Activated CD4-positive, alpha-beta T cell treated with anti-CD3 and anti-CD28 coated beads, Interleukin-10, Interleukin-2, amounts not matched to agents 100 ng/mL and 50 ng/mL, durations not matched to agents 16 hours and 8 hours (primary cell): ENCODE results near the gene XKR7.

Source experiments
- DNase-seq: peaks from one replicate; pipeline ENCODE4 v3.0.0-alpha.2; 2020

The XKR7 gene

GRCh38 chr20:31945785-31946184, 22.2 kb upstream of the XKR7 start:
- DNase-seq = no peak

- no peak for DNase-seq
Measured at GRCh38 chr20:31948008-31948407, 19.9 kb upstream of the XKR7 start.

GRCh38 chr20:31949877-31950646, 17.9 kb upstream of the XKR7 start:
- no peak for DNase-seq

DNA sequence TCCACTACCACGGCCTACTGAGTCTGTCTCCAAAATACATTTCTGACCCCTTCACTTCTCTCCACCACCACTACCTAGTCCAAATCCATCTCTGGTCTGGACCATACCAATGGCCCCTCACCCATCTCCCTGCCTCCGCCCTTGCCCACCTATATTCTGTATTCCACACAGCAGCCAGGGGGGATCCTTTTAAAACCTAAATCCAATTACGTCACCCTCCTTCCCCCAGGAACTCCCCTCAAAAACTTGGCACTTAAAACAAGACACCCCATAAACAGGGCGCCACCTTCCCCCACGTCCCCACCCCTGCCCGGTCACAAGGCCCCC, 16.8 kb upstream of the XKR7 start:
- no peak for DNase-seq

DNA sequence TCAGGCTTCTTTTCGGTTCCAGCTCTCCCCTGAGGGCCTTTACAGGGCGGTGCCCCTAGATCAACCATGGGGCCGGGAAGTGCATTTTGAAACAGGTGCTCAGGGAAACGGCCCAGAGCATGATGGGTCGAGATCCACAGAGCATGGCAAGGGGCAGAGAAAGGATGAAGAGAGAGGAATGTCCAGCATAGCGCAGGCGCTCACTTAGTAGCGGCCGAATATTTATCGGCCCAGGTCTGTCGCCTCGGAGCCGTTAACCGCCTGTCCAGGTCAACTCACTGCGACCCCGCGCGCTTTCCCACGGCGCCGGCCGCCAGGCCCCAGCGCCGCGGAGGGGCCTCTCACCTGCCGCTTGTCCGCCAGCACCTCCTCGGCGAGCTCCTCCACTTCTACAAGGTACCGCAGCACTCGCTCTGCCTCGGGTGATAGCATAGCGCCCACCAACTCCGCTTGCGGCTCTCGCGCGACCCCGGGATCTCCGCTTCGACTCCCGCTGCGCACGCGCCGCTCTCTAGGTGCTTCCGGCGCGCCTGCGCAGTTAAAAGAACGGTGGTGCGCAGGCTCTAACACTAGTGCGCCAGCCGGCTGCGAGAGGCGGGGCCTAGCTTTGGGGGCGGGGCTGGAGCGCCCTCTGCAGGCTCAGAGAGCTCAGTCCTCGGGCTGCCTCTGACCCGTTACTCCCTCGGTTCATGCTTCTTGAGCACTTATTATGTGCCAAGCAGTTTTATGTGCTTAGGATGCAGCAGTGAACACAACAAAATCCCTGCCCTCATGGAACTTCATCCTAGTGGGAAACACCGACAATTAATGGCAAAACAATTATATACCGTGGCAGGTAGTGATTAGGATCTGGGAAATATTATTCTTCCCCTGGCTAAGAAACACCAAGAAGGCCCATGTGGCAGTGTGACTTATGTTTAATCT, 16.2 kb upstream of the XKR7 start, which contains the start of gene PDRG1:
PDRG1 (minus strand) TSS at position 517 of the 924 bp plus-strand sequence; CDS start at position 432, 85 bp downstream.
- DNase-seq = peak; percentile 97

DNA sequence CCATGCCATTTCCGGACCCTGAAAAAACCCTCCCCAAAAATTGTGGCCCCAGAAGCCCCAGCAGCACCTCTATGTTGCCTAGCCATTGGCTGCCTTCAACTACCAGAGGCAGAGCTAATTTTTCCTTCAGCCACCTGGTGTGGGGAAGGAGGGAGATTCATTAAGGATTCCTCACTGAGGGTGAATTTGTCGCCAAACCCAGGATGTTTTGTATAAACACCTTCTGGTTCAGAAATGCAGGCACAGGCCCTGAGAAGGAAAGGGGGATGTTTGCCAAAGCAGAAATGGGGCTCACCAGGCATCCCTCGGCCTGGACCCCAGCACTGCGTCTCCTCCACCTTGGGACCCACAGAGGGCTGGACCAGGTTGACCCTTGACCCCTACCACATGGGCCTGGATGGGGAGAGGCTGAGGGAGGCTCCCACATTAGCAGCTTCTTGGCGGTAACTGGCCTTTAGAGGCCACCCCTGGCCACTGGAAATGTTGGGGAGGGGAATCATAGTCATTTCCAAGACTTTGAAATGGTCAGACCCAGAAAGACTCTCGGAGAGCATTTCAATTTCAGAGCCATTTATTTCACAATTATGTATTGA, 14.3 kb upstream of the XKR7 start:
- DNase-seq = no peak

DNA sequence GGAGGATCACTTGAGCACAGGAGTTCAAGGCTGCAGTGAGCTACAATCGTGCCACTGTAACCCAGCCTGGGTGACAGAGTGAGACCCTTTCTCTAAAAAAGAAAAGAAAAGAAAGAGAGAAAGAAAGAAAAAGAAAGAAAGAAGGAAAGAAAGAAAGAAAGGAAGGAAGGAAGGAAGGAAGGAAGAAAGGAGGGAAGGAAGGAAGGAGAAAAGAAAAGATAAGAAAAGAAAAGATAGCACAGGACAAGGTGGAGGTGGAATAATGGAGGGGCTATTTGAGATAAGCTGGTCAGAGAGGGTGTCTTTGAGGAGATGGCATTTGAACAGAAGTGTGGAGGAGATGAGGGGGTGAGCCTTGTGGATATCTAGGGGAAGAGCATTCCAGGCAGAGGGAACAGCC, 13.5 kb upstream of the XKR7 start:
- no peak for DNase-seq

- DNase-seq = no peak
Measured at GRCh38 chr20:31956556-31957526, 11.1 kb upstream of the XKR7 start.

DNA sequence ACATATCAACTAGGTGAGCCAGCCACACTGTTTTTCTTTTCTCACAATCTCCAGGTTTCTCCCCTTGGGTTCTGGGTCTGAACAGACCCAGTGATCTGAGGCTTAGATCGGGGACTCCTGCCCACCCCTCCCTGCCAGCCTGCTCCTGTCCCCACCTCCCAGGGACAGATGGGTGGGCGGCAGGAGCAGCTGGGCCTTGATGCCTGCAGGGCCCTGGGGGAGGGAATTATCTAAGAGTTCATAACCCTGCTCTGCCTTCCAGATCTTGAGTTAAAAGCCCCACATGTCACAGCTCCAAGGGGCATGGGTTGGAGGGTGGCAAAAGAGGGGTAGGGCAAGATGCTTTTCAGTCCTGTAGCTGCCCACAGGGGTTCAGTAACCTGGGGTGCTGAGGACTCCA, 5.2 kb upstream of the XKR7 start:
- no peak for DNase-seq

- DNase-seq = no peak
Measured at GRCh38 chr20:31963889-31964288, 4.1 kb upstream of the XKR7 start.

- DNase-seq = no peak
Measured at GRCh38 chr20:31966991-31967655, 828 bp upstream of the XKR7 start.

DNA sequence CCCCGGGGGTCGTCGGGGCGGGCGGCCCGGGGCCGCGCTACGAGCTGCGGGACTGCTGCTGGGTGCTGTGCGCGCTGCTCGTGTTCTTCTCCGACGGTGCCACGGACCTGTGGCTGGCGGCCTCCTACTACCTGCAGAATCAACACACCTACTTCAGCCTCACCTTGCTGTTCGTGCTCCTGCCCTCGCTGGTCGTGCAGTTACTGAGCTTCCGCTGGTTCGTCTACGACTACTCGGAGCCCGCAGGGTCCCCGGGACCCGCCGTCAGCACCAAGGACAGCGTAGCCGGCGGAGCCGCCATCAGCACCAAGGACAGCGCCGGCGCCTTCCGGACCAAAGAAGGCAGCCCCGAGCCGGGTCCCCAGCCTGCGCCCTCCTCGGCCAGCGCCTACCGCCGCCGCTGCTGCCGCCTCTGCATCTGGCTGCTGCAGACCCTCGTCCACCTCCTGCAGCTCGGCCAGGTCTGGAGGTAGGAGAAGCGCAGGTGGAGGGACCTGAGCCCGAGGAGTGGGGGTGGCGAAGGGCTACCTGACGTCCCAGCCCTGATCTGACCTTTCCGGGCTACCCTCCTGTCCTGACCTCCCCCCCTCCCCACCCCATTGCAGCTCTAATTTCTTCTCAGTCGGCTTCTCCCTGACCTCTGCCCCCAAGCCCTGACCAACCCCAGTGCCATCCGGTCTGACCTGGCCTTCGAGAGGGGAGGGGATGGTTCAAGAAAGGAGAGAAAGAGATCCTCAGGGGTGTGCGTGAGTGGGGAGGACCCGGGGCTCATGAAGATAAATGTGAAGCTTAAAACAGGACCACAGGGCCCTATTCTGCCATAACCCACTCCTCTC, 558 bp downstream of the XKR7 start:
- DNase-seq = peak; percentile 70

DNA sequence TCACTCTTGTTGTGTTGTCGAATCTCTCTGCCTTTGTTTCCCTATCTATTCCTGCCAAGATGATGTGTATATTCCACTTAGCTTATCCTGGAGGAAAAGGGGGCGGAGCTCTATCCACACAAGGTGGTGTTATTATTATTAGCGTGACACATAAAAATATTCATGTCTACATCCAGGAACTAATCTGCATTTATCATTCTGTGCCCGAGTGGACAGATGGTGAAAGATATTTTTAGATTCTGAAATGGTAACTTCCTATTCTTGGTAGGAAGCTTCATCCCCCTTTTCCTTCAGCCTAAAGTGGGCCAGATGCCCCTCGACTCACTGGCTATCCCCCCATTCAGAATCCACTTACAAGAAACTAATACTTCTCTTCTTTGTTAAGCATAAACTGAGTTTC, 2.0 kb downstream of the XKR7 start:
- no peak for DNase-seq

GRCh38 chr20:31972471-31973021, 4.6 kb downstream of the XKR7 start:
- DNase-seq = no peak

DNA sequence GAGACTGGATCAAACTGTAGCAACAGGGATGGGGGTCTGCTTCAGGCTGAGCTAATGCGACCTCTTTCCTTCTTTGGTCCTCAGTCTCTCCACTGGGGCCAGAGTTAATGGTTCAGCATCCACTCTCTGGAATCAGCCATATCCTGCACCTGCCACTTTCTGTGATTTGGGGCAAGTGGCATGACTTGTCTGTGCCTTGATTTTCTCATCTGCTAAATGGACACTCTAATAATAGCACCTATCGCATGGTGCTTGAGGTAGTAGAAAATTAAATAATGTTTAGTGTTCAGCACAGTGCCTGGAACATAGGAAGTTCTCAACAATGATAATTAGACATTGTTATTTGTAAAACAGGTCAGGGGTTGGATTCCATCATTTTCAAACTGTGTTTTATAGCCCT, 6.3 kb downstream of the XKR7 start:
- no peak for DNase-seq

DNA sequence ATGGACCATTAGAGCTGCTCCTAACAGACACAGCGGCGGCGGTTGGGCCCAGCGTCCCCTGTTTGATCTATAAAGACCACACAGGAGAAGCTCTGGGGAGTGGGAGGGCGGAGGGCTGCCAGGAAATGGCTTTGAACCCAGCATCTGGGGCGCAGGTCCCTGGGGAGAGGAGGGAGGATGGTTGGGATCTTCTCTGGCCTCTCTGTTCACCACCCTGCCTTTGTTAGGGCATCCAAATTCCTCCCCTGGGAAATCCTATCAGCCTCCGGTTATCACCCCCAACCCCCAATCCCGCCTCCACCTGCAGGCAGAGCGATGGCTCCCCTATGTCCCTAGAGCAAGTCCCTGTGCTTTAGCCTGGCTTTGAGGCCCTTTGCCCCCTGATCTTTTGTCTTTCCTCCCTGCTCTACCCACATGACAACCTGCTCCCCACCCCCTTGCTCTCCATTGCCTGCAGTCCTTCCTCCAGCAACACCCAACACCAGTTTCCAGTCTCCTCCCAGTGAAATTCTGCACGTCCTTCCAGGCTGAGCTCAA, 7.1 kb downstream of the XKR7 start:
- no peak for DNase-seq

GRCh38 chr20:31975874-31976273, 7.9 kb downstream of the XKR7 start:
- DNase-seq = no peak

- DNase-seq = no peak
Measured at GRCh38 chr20:31977080-31977479, 9.1 kb downstream of the XKR7 start.

DNA sequence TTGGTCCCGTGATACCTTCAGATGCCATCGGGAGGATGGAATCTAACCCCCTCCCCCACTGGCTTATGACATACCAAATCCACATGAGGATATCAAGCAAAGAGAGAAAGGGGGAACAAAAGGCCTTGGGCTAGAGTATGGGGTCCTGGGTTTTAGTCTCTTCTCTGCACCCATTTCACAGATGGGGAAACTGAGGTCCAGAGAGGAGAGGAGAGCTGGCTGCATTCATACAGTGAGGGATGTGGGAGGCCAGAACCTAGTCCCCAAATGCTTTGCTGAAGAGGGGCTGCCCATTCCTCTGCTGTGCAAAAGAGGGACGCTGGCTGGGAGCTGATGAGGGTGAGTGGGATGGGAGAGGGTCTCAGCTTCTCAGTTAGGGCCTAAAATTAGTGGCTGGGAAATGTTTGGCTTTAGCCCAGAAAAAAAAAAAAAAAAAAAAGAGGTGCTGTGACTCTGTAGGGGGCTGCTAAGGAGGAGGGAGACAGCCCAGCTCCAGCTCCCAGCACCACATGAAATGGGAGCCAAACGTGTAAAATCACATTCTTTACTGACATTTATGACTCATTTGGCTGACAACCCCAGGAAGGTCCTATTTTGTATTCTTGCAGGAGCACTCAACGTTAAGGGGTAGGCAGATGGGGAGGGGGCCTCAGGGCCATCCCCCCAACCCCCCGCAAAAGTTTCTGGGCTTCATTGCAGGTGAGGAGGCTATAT, 11.9 kb downstream of the XKR7 start:
- no peak for DNase-seq

GRCh38 chr20:31981784-31982183, 13.8 kb downstream of the XKR7 start:
- no peak for DNase-seq
